ENCODE data around the gene MZF1. TPM values are rescaled to one million over a fixed set of nuclear protein-coding genes. Genes with fewer than 3 reads are reported as not detected.
A peak's percentile ranks its signal among the peaks of the same experiment; 100 is the strongest.

The MZF1 gene
- total RNA-seq, 1 experiment from 2014 or later, result 20.4 TPM

DNA sequence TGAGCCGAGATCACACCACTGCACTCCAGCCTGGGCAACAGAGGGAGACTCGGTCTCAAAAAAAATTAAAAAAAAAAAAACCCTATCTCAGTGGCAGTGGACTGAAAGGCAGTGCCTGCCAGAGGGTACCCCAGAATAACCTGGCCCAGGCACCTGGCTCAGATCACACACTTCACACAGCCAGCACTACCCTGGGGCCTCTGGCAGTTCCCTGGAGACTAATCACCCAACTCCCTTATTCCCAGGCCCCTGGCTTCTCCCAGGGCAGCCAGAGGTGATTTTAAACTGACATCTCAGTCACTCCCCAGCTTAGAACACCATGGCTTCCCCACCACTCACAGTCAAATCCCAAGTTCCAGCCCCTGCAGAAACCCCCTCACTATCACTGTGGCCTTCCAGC lies 57.9 kb downstream of the MZF1 start:
- Histone ChIP-seq H3K9me3 (no peaks in the 10 kb centered on the region), H3K4me3 (ENCODE audit: low read depth, low read length) (no peak overlapping the region), H3K27me3 (replicated peaks; ENCODE audit: control insufficient read depth, insufficient read depth, low read length) (no peaks in the 10 kb centered on the region), H3K36me3 (ENCODE audit: control insufficient read depth, insufficient read depth, low read length) (peaks cover 3% of the 10 kb centered on the region; the same call in 1 of the 2 replicates), H3K4me1 (peaks cover 9% of the 10 kb centered on the region)
- peaks cover 58% of the 10 kb centered on the region for H3K36me3 Mint-ChIP-seq (ENCODE audit: insufficient read depth, unreplicated experiment)
- peaks cover 22% of the 10 kb centered on the region for H3K4me1 Mint-ChIP-seq (ENCODE audit: low read depth, unreplicated experiment)
- DNase-seq, result no peak
- H3K27ac Mint-ChIP-seq (ENCODE audit: unreplicated experiment), result no peak overlapping the region
- ChIA-PET POLR2A (no interaction called here), CTCF (interaction anchor here (0.7 kb wide), 1 partner anchor 30 kb away, joined by 7 read pairs; no protein-coding TSS in a partner anchor)
- intact Hi-C loops (cut with micrococcal nuclease; ENCODE audit: unreplicated experiment), result no loop called here
- H3K4me3 Mint-ChIP-seq (ENCODE audit: unreplicated experiment), result peak overlapping the region; percentile 25
- TF ChIP-seq, protein P1, sequence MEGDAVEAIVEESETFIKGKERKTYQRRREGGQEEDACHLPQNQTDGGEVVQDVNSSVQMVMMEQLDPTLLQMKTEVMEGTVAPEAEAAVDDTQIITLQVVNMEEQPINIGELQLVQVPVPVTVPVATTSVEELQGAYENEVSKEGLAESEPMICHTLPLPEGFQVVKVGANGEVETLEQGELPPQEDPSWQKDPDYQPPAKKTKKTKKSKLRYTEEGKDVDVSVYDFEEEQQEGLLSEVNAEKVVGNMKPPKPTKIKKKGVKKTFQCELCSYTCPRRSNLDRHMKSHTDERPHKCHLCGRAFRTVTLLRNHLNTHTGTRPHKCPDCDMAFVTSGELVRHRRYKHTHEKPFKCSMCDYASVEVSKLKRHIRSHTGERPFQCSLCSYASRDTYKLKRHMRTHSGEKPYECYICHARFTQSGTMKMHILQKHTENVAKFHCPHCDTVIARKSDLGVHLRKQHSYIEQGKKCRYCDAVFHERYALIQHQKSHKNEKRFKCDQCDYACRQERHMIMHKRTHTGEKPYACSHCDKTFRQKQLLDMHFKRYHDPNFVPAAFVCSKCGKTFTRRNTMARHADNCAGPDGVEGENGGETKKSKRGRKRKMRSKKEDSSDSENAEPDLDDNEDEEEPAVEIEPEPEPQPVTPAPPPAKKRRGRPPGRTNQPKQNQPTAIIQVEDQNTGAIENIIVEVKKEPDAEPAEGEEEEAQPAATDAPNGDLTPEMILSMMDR (IDR thresholded peaks at IDR 0.05; ENCODE audit: insufficient read depth in 1 of 2, low read depth in 1 of 2, low read length in 1 of 2, severe bottlenecking in 1 of 2, unreplicated experiment in 1 of 2), result no peak
- BruUV-seq (replicated peaks), result no TSS peak
- H3K9me3 Mint-ChIP-seq (ENCODE audit: unreplicated experiment), result no peaks in the 10 kb centered on the region
- H3K27me3 Mint-ChIP-seq (ENCODE audit: insufficient read depth, unreplicated experiment), result no peaks in the 10 kb centered on the region

DNA sequence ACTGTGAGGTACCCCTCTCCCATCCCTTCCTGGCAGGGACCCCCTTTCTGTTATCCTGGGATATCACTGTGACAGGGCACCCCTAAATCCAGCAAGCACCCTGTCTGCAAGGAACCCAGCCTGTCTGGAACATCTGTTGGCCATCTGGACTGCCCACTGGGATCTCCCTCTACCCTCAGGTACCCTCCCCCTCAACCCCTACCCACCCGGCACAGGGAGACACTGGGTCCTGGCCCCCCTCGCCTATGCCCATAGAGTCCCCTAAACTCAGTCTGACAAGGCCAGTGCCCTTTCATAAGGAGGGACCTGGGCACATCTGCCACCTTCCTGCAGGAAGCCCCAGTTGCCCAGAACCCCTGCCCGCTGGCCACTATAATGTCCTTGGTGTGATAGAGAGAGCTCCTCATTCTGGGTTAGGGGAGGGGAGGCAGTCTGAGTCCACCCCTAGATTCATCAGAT lies 58.5 kb downstream of the MZF1 start:
- CTCF ChIA-PET, result interaction anchor here (0.7 to 1.2 kb wide), 2 partner anchors 29 to 31 kb away, joined by 3 to 7 read pairs; partner anchors contain the start of gene TRIM28
- H3K4me1 ChIP-seq, result peaks cover 6% of the 10 kb centered on the region
- Mint-ChIP-seq H3K9me3 (ENCODE audit: unreplicated experiment) (no peaks in the 10 kb centered on the region), H3K27ac (ENCODE audit: unreplicated experiment) (no peak overlapping the region), H3K27me3 (ENCODE audit: insufficient read depth, unreplicated experiment) (no peaks in the 10 kb centered on the region), H3K4me3 (ENCODE audit: unreplicated experiment) (peak overlapping the region; percentile 50), H3K4me1 (ENCODE audit: low read depth, unreplicated experiment) (peaks cover 20% of the 10 kb centered on the region), H3K36me3 (ENCODE audit: insufficient read depth, unreplicated experiment) (peaks cover 59% of the 10 kb centered on the region)
- H3K9me3 ChIP-seq, result no peaks in the 10 kb centered on the region
- H3K4me3 ChIP-seq (ENCODE audit: low read depth, low read length), result 0 out of 2 replicates have a peak overlapping the region, but pooled peaks have one; percentile 2
- TF ChIP-seq, protein P1 (IDR thresholded peaks at IDR 0.05; ENCODE audit: insufficient read depth in 1 of 2, low read depth in 1 of 2, low read length in 1 of 2, severe bottlenecking in 1 of 2, unreplicated experiment in 1 of 2), result no peak
- POLR2A ChIA-PET, result no interaction called here
- DNase-seq, result no peak
- BruUV-seq (replicated peaks), result no TSS peak
- H3K27me3 ChIP-seq (replicated peaks; ENCODE audit: control insufficient read depth, insufficient read depth, low read length), result no peaks in the 10 kb centered on the region
- intact Hi-C loops (cut with micrococcal nuclease; ENCODE audit: unreplicated experiment), result no loop called here
- H3K36me3 ChIP-seq (ENCODE audit: control insufficient read depth, insufficient read depth, low read length), result peaks cover 3% of the 10 kb centered on the region; the same call in 1 of the 2 replicates

DNA sequence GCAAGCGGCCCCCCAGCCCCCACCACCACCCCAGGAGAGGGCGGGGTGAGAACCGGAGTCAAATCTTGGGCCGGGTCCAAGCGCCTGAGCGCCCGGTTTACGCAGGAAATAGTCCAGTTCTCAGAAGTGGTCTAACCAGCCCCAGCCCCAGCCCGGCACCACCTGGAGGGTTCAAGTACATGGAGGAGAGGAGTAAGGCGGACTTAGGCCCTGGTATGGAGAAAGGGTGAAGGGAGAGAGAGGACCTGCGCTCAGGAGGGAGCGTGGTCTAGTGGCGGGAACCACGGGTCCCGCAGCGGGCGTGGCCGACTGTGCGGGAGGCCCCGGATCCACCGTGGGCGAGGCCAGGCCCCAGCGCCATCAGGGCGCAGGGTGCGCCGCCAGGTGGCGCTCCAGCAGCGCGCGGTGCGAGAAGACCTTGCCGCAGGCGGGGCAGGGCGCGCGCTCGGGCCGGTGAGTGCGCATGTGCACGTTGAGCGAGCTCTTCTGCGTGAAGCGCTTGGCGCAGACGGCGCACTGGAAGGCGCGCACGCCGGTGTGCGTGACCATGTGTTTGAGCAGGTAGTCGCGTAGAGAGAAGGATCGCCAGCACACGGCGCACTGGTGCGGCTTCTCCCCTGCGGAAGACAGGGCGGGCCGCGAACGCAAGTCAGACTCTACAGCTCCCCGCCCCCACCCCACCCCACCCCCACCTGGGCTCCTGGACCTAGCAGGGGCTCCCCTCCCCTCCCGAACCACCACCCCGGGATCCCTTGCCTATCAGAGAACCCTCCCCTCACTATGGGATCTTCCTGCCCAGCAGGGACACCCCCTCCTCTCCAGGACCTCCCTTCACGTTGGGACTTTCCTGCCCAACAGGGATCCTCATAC lies 59.2 kb downstream of the MZF1 start:
- ChIA-PET POLR2A (no interaction called here), CTCF (interaction anchor here (1.2 kb wide), 1 partner anchor 30 kb away, joined by 3 read pairs; the partner anchor contains the start of gene TRIM28)
- Mint-ChIP-seq H3K36me3 (ENCODE audit: insufficient read depth, unreplicated experiment) (peaks cover 53% of the 10 kb centered on the region), H3K9me3 (ENCODE audit: unreplicated experiment) (no peaks in the 10 kb centered on the region), H3K27me3 (ENCODE audit: insufficient read depth, unreplicated experiment) (no peaks in the 10 kb centered on the region), H3K4me3 (ENCODE audit: unreplicated experiment) (peak overlapping the region; percentile 50), H3K27ac (ENCODE audit: unreplicated experiment) (no peak overlapping the region), H3K4me1 (ENCODE audit: low read depth, unreplicated experiment) (peaks cover 18% of the 10 kb centered on the region)
- Histone ChIP-seq H3K9me3 (no peaks in the 10 kb centered on the region), H3K4me1 (peaks cover 6% of the 10 kb centered on the region), H3K27me3 (replicated peaks; ENCODE audit: control insufficient read depth, insufficient read depth, low read length) (no peaks in the 10 kb centered on the region), H3K4me3 (ENCODE audit: low read depth, low read length) (peak overlapping the region; percentile 2), H3K36me3 (ENCODE audit: control insufficient read depth, insufficient read depth, low read length) (peaks cover 3% of the 10 kb centered on the region; the same call in 1 of the 2 replicates)
- DNase-seq, result peak in 1 of 2 experiments; percentile 50
- intact Hi-C loops (cut with micrococcal nuclease; ENCODE audit: unreplicated experiment), result no loop called here
- TF ChIP-seq, protein P1 (IDR thresholded peaks at IDR 0.05; ENCODE audit: insufficient read depth in 1 of 2, low read depth in 1 of 2, low read length in 1 of 2, severe bottlenecking in 1 of 2, unreplicated experiment in 1 of 2), result peak in 1 of 2 experiments; percentile 21
- BruUV-seq (replicated peaks), result no TSS peak
